NCI-H2196 (cell line): ENCODE data around the gene FHL5.
"Not testable (repeated sequence)": the region's sequence is repeated elsewhere in the genome, so short reads cannot be mapped to it uniquely, and the experiment has no call there.

Source experiments
- DNase-seq: peaks from one replicate; lab custom pipeline; 2025; ENCODE audit not compliant: unreplicated experiment; lab: John Stamatoyannopoulos, UW

FHL5 gene, protein sequence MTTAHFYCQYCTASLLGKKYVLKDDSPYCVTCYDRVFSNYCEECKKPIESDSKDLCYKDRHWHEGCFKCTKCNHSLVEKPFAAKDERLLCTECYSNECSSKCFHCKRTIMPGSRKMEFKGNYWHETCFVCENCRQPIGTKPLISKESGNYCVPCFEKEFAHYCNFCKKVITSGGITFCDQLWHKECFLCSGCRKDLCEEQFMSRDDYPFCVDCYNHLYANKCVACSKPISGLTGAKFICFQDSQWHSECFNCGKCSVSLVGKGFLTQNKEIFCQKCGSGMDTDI

DNA sequence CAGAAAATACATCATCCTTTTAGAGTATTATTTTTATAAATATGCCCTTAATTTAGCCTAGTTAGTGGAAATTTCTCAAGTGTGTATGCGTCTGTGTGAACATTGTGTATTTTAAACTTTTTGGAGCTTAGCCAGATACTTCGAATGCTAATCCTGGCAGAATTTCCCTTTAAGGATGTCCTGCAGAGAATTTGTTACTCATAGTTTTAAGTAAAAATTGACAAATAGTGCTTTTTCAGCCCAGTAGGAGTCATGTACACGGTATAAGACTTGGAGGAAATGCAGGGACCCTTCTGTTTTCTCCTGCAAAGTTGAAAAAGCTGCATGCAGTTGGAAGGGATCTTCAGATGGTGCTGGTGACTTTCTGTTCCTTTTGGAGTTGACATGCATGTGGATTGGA is at the start of gene FHL5:
FHL5 (plus strand) TSS at position 243 of the 400 bp plus-strand sequence. CDS start 40,486 bp downstream, outside the sequence.
- DNase-seq = no peak

DNA sequence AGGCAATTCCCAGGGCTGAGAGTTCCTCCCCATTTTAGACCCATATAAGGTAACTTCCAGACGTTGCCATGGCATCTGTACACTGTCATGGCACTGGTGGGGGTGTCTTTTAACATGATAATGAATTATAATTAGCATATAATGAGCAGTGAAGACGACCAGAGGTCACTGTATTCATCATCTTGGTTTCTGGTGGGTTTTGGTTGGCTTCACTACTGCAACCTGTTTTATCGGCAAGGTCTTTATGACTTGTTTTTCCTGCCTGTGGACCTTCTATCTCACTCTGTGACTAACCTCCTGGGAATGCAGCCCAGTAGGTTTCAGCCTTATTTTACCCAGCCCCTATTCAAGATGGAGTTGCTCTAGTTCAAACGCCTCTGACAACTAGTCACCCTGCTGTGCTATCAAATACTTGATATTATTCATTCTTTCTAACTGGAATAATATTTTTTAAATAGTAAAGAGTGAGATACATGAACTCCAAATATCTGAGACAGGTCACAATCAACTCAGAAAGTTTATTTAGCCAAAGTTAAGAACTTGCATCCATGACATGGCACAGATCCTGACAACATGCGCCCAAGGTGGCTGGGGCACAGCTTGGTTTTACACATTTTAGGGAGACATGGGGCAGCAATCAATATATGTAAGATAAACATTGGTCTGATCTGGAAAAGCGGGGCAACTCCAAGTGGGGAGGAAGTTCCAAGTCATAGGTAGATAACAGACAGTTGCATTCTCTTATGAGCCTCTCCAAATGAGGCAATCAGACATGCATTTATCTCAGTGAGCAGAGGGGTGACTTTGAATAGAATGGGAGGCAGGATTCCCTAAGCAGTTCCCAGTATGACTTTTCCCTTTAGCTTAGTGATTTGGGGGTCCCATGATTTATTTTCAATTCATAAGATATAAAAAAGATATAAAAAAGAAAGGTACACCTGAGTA is 42.5 kb upstream of the FHL5 start:
- no peak for DNase-seq

- DNase-seq = no peak
These were observed 41.7 kb upstream of the FHL5 start for GRCh38 chr6:96521306-96521643.

DNA sequence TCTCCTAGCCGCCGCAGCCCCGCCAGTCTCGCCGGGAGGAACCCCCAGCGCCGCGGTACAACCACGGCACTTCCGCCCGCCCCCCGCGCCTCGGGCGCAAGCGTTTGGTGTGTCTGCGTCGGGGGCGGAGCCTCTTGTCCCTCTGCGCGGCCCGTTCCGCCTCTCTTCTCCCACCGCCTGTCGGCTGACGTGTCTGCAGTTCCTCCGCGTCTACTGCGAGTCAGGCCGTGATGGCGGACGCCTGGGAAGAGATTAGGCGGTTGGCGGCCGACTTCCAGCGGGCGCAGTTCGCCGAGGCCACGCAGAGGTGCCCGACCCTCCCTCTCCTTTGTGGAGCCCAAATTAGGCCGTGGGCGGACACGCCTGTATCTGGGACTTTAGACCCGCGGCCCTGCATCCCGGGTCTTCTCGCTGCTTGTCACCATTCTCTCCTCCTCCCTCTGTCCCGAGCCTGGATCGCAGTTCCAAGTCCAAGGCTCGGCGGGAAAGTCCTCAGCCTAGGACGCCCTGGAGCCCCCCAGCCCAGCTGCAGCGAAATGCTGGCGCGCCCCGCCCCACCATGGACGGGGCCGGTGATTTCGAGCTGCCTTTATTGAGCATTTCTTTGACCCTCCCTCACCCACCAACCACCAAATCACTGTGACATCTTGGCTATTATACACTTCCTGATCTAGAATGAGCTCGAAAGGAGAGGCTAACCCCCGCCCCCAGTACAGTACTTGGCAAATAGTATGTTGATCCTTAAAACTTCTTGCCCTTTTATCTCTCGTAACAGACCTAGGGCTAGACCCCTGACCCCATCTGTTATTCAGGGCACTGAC is 41.1 kb upstream of the FHL5 start, which contains the start of gene UFL1:
UFL1 (plus strand) TSS at position 163 of the 821 bp plus-strand sequence; CDS start at position 231, 68 bp downstream.
- peak; percentile 90 for DNase-seq

- DNase-seq = peak; percentile 22
These were observed 40.4 kb upstream of the FHL5 start for GRCh38 chr6:96522465-96523009.

GRCh38 chr6:96528193-96528592 is 34.7 kb upstream of the FHL5 start:
- DNase-seq = no peak

DNA sequence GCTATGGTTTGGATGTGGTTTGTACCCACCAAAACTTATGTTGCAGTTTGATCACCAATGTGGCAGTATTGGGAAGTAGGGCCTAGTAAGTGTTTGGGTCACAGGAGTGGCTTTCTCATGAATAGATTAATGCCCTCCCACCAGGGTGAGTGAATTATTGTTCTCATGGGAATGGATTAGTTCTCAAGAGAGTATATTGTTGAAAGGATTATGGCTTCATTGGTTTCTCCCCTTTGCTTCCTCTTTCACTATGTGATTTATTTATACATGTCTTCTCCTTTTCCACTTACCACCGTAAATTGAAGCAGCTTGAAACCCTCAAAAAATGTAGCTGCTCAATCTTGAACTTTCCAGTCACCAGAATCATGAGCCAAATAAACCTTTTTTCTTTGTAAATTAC is 30.5 kb upstream of the FHL5 start:
- DNase-seq = no peak

DNA sequence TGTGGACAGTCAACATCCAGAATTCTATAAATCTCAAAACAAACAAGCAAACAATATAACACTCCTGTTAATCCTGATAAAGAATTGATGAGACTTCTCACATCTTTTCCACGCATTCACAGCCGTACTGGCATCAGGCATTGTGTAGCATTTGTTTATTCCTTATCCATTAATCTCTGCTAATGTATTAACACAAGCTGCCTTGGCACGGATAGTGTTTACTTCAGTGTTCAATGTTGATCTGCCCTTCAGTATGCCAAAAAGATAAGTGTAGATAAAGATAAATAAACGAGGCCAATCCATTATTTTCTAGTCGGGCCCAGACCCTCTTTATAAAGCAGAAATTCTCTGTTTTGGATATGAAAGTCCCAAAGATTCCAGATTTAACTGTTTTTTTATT is 25.2 kb upstream of the FHL5 start:
- no peak for DNase-seq

GRCh38 chr6:96542702-96543101 is 20.2 kb upstream of the FHL5 start:
- no peak for DNase-seq

GRCh38 chr6:96545882-96546281 is 17.0 kb upstream of the FHL5 start:
- DNase-seq = no peak

GRCh38 chr6:96547654-96548053 is 15.3 kb upstream of the FHL5 start:
- no peak for DNase-seq

- DNase-seq = no peak
These were observed 8.4 kb upstream of the FHL5 start for GRCh38 chr6:96554558-96554957.

- not testable (repeated sequence) for DNase-seq
These were observed 3.2 kb upstream of the FHL5 start for GRCh38 chr6:96559740-96560139.

GRCh38 chr6:96563853-96564252 is 925 bp downstream of the FHL5 start:
- DNase-seq = no peak

DNA sequence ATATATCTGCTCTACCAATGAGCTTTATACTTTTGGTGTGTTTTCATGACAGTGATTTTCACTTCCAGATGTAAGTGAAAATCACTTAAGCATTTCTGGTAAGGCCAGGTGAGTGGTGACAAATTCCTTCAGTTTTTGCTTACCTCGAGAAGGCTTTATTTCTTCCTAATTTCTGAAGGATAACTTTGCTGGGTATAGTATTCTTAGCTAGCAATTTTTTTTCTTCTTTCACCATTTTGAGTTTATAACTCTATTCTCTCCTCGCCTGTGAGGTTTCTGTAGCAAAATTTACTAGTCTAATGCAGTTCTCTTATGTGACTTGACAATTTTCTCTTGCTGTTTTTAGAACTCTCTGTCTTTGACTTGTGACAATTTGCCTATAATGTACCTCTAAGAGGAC is 7.1 kb downstream of the FHL5 start:
- DNase-seq = no peak

- no peak for DNase-seq
These were observed 8.6 kb downstream of the FHL5 start for GRCh38 chr6:96571551-96571950.

DNA sequence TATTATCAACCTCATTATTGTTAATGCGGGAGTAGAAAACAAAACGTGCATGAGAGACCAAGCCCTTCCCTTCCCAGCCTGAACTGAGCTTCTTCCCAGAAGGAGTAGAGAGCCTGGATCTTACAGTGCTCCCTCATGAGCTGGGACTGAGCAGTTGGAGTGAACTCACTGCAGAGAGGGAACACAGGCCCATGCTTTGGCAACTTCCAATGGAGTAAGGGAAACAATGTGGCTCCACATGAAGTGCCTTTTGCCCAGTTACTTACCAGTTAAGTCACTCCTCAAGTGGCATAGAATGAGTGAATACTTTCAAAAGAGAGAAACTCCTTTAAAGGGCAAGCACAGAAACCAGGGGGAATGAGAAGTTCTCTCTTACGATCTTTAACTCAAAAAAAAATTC is 12.4 kb downstream of the FHL5 start:
- no peak for DNase-seq

DNA sequence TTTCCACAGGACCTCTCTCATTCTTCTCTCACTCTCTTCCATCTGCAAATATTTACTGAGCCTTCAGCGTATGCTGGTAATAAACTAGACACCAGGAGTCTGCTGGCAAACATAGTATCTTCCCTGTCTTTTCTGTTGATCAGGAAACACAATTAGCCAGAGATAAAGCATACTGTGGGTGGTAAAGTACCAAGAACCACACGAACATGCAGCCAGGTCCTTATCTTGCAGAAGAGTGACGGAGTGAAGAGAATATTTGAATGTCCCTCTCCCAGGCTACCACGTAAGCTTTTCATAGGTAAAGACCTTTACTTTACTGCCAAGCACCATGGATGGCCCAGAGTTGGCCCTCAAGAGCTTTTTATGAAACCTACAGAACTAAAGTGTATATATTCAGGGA is 13.3 kb downstream of the FHL5 start:
- no peak for DNase-seq

DNA sequence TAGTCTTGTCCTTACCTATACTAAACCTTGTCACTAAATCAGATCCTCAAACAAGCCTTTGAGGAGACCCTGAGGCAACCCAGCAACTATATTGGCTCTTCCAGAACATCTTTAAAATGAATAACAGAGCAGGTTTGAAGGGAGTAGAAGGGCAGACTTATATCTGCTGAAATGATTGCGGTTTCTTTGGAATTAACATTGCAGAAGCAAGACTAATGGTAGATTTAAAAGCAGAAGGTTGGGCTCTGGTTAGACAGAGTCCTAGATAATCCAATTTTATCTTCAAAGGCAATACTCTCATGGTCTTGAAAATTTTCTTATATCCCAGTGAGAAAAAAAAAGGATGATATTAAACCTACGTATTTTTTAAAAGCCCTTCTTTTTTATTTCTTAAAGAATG is 19.1 kb downstream of the FHL5 start:
- no peak for DNase-seq

DNA sequence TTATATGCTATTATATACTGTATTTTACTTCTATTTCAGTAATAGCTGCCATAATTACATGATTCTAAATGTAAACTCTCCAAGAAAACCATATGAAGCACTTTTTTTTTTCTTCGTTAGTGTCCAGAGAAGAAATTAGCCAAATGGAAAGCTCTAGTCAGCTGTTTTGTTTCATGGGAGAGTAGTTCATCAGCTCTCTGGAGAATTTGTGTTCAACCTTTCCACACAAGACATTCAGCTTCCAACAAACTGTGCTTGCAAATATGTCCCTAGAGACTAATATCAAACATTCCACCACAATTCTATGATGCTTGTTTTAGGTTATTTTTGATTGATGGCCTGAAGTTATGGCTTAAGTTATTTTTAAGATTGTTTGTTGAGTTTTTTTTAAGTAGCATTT is 19.5 kb downstream of the FHL5 start:
- DNase-seq = no peak

- no peak for DNase-seq
These were observed 41.5 kb downstream of the FHL5 start for GRCh38 chr6:96604420-96604819.
